Measurements from ENCODE around the gene SEMA4A.

SEMA4A gene

DNA sequence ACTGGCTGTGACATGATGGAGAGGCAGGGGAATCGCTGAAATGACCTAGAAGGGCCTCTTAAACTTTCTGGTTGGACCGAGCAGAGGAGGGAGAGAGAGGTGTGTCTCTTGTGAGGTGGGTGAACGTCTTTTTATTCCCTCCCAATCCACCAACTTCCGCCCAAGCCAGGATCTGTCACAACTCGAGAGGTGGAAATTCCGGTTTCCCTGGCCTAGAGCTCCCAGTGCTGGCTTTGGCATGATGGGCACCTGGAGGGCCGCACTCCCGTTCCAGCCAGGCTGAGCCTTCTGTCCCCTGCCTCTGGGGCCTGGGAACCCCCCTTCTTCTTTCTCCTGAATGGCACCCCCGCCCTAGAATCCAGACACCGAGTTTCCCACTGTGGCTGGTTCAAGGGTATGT is at the start of gene SEMA4A:
Gene SEMA4A, plus strand, starts transcription at position 224 of the 400 bp plus-strand sequence. CDS start 994 bp downstream, outside the sequence.
- Histone ChIP-seq H3K36me3 (no peaks in the 10 kb centered on the region), H3K9me3 (ENCODE audit: severe bottlenecking) (no peaks in the 10 kb centered on the region), H3K27ac (no peak within 1 kb of the TSS), H3K4me3 (ENCODE audit: low read depth, low read length) (no peak within 1 kb of the TSS), H3K27me3 (ENCODE audit: insufficient read depth, low read depth, severe bottlenecking) (no peaks in the 10 kb centered on the region)
- no peak for DNase-seq
- TF ChIP-seq, protein P1, sequence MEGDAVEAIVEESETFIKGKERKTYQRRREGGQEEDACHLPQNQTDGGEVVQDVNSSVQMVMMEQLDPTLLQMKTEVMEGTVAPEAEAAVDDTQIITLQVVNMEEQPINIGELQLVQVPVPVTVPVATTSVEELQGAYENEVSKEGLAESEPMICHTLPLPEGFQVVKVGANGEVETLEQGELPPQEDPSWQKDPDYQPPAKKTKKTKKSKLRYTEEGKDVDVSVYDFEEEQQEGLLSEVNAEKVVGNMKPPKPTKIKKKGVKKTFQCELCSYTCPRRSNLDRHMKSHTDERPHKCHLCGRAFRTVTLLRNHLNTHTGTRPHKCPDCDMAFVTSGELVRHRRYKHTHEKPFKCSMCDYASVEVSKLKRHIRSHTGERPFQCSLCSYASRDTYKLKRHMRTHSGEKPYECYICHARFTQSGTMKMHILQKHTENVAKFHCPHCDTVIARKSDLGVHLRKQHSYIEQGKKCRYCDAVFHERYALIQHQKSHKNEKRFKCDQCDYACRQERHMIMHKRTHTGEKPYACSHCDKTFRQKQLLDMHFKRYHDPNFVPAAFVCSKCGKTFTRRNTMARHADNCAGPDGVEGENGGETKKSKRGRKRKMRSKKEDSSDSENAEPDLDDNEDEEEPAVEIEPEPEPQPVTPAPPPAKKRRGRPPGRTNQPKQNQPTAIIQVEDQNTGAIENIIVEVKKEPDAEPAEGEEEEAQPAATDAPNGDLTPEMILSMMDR (IDR thresholded peaks at IDR 0.05; ENCODE audit: low read depth, low read length): no peak

DNA sequence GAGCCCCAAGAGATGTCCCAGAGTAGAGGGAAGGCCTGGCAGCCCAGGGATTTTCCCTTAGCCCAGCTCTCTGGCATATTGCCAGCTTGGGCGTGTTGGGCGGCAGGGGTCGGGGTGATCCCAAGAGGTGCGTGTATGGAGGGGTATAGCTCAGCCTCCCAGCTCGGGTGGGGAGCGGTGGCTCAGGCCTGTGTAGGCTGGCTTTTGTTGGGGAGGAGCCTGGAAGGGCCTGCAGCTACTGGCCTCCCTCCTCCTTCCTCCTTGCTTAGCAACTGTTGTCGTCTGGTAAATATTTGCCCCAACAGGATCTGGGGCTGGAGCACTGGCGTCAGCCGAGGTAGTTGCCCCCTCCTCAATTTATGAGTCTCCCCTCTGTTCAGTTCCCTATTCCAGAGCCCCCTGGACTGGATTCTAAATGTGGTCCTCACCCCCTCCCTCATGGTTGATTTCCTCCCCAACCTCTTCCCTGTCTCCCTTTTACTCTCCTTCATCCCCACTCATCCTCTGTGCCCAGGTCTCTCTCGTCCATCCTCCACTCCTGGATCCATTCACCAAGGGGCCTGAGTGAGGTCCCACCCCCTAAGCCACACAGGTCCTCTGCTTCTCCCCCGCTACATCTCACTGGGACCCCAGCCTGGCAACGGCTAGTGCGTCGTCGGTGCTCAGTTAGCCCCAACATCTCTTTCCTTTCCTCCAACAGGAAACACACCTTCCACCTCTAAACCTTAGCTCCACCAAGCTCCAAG is 49.1 kb upstream of the SEMA4A start:
- Histone ChIP-seq H3K4me3 (ENCODE audit: low read depth, low read length) (no peak overlapping the region), H3K36me3 (0 out of 2 replicates have a peak, but pooled peaks cover 3% of the 10 kb centered on the region), H3K27ac (peak overlapping the region; percentile 12; the same call in 1 of the 2 replicates), H3K9me3 (ENCODE audit: severe bottlenecking) (no peaks in the 10 kb centered on the region), H3K27me3 (ENCODE audit: insufficient read depth, low read depth, severe bottlenecking) (no peaks in the 10 kb centered on the region)
- no peak for DNase-seq
- TF ChIP-seq, protein P1 (IDR thresholded peaks at IDR 0.05; ENCODE audit: low read depth, low read length): no peak

DNA sequence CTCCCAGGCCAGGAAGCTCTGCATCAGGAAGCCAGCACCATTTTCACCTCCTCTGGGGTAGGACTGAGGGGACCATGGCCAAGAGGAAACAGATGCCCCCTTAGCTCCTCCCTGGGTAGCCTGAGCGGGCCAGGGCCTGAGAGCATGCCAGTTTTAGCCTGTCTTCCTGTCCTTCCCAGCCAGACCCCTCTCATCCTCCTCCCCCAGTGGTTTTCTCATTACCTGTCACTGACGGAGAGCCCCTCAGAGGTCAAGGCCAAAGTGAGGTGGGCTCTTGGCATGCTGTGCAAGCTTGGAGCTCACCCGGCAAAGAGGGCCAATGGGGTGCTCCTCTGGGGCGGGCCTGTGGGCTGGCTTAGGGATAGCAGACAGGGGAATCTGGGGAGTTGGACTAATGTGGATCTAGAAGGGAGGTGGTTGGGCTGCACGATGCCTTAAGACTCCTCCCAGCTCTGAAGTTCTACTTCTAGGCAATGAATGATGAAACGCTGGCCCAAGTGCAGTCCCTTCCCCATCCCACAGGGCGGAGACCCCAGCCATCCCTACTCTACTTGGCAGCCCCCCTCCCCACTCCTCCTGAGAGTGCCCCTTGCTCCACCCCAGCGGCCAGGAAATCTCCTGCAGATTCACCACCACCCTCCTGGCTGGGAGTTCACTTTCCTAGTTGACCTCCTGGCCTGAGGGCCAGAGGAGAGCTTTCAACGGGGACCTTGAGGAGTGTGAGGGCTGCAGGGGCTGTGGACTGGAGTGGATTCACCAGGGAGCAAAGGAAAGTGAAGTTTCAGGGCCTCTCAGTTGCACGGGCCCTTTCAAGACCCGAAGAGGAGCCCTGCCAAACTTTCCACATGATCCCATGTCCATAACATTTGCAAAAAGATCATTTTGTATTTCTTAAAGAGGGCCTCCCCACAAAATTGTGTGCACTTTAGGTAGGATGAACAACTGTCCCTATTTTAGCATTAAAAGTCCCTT is 48.2 kb upstream of the SEMA4A start:
- peak overlapping the region; percentile 44 for H3K4me3 ChIP-seq (ENCODE audit: low read depth, low read length)
- no peaks in the 10 kb centered on the region for H3K27me3 ChIP-seq (ENCODE audit: insufficient read depth, low read depth, severe bottlenecking)
- H3K36me3 ChIP-seq: 0 out of 2 replicates have a peak, but pooled peaks cover 3% of the 10 kb centered on the region
- DNase-seq: no peak
- H3K27ac ChIP-seq: peak overlapping the region; percentile 80
- no peaks in the 10 kb centered on the region for H3K9me3 ChIP-seq (ENCODE audit: severe bottlenecking)
- TF ChIP-seq, protein P1 (IDR thresholded peaks at IDR 0.05; ENCODE audit: low read depth, low read length): no peak

DNA sequence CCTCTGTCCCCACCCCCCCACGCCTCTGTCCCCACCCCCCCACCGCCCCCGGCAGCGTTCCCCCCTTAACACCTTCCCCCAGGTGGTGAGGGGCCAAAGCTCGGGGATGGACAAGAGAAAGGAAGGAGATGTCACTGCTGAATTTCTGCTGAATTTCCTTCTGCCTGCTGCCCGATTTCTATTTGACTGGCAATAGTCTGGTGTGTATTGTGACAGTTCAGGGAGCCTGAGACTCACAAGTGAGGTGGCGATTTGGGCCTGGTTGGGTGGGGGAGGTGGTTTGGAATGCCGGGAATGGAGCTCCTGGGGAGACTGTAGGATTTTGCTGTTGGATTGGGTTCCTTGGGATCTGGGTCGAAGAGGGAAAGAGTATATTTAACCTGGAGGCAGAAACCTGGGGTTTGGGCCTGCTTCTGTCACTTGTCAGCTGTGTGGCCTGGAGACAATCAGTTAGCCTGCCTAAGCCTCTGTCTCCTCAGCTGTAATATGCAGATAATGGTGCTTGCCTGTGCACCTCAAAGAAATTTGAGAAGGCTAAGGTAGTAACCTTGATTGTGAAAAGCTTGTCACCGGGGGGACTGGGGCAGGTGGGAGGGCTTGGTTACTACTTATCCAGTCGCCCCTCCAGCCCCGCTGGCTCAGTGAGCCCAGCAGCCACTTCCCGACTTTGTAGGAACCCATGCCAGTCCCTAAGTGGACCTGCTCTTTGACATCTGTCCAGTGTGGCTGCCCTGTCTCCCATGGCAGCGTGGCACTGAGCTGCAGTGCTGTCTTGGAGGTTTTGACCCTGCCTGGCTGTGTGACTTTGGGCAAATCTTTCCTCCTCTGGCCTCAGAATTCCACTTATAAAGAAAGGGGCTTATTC is 46.5 kb upstream of the SEMA4A start:
- H3K4me3 ChIP-seq (ENCODE audit: low read depth, low read length): no peak overlapping the region
- DNase-seq: no peak
- TF ChIP-seq, protein P1 (IDR thresholded peaks at IDR 0.05; ENCODE audit: low read depth, low read length): no peak
- 0 out of 2 replicates have a peak, but pooled peaks cover 3% of the 10 kb centered on the region for H3K36me3 ChIP-seq
- H3K9me3 ChIP-seq (ENCODE audit: severe bottlenecking): no peaks in the 10 kb centered on the region
- no peaks in the 10 kb centered on the region for H3K27me3 ChIP-seq (ENCODE audit: insufficient read depth, low read depth, severe bottlenecking)
- H3K27ac ChIP-seq: peak overlapping the region; percentile 61

DNA sequence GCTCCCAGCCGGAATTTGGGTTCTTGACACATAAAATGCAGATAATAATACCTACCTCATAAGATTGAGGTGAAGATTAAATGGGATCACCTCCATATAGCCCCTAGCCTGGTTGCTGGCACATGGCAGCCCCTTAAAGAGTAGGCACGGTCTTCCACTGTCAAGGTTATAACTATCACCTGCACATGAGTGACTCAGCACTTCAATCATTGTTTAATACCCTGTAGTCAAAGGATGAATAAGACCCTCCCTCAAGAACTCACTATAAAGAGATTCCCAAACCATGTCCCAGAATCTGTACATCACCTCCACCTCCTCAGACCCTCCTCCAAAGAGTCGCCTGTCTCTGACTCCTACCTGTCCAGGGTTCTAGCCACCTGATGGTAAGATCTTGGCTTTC is 45.3 kb upstream of the SEMA4A start:
- Histone ChIP-seq H3K27ac (no peak overlapping the region), H3K27me3 (ENCODE audit: insufficient read depth, low read depth, severe bottlenecking) (no peaks in the 10 kb centered on the region), H3K36me3 (no peaks in the 10 kb centered on the region), H3K4me3 (ENCODE audit: low read depth, low read length) (no peak overlapping the region), H3K9me3 (ENCODE audit: severe bottlenecking) (no peaks in the 10 kb centered on the region)
- DNase-seq: no peak
- TF ChIP-seq, protein P1 (IDR thresholded peaks at IDR 0.05; ENCODE audit: low read depth, low read length): no peak
